Heart left ventricle (tissue), 16 donors: ENCODE results near the gene PPCDC. TPM values are rescaled to one million over a fixed set of nuclear protein-coding genes. Genes with fewer than 3 reads are reported as not detected.
"Not testable (repeated sequence)": the region's sequence is repeated elsewhere in the genome, so short reads cannot be mapped to it uniquely, and the experiment has no call there.

Source experiments
- ATAC-seq, 4 donors: fragments of 200-7000 bp; cut with Tn5 transposase; one replicate each; pipeline ENCODE4 v1.9.1; 2020 to 2022; ENCODE audit warnings: moderate library complexity in 4 of 4, mild to moderate bottlenecking in 3 of 4, moderate number of reproducible peaks in 1 of 4
- DNase-seq, 5 donors: peaks; one replicate each; pipeline ENCODE4 v3.0.0-alpha.2; 2020
- H3K27ac ChIP-seq, 12 donors: fragments of 200-600 bp; sonication (generic) in 4 of 12; one replicate each; pipeline versions ENCODE4 v1.5.0 to v1.8.0; 2016 to 2022; ENCODE audit warnings: mild to moderate bottlenecking in 2 of 12
- H3K27me3 ChIP-seq, 9 donors: fragments of 200-600 bp; sonication (generic) in 2 of 9; one replicate each; pipeline versions ENCODE4 v1.5.1 to v1.8.0; 2016 to 2022; ENCODE audit warnings: mild to moderate bottlenecking in 3 of 9
- H3K36me3 ChIP-seq, 9 donors: fragments of 200-600 bp; sonication (generic) in 2 of 9; one replicate each; pipeline versions ENCODE4 v1.5.0 to v1.8.0; 2018 to 2022; ENCODE audit warnings: mild to moderate bottlenecking in 2 of 9
- H3K4me1 ChIP-seq, 12 donors: fragments of 200-600 bp; sonication (generic) in 4 of 12; one replicate each; pipeline versions ENCODE4 v1.5.0 to v1.8.0; 2016 to 2022; ENCODE audit warnings: mild to moderate bottlenecking in 3 of 12
- H3K4me3 ChIP-seq, 12 donors: fragments of 200-600 bp; sonication (generic) in 4 of 12; one replicate each; pipeline versions ENCODE4 v1.5.0 to v1.8.0; 2017 to 2022; ENCODE audit warnings: mild to moderate bottlenecking in 9 of 12, moderate library complexity in 4 of 12
- H3K9me3 ChIP-seq, 12 donors: fragments of 200-600 bp; sonication (generic) in 4 of 12; one replicate each; pipeline versions ENCODE4 v1.5.0 to v1.8.0; 2016 to 2022; ENCODE audit warnings: mild to moderate bottlenecking in 1 of 12
- CTCF ChIP-seq, 12 donors: fragments of 200-600 bp; sonication (generic) in 4 of 12; IDR thresholded peaks; one replicate each; pipeline versions ENCODE4 v1.5.0 to v1.8.0; 2018 to 2022; ENCODE audit warnings: antibody characterized with exemption in 12 of 12, mild to moderate bottlenecking in 5 of 12
- POLR2A ChIP-seq, 2 donors: fragments of 450-650 bp; IDR thresholded peaks; one replicate each; pipeline ENCODE4 v1.6.1; 2017; ENCODE audit warnings: antibody characterized with exemption in 2 of 2, mild to moderate bottlenecking in 2 of 2, moderate library complexity in 2 of 2
- WGBS, 4 donors: extraction: QIAGEN DNeasy Blood & Tissue Kit in 2 of 4; methylation state at CpG; one replicate each; pipeline versions ENCODE4 v1.1.5 to v1.1.7; 2013 to 2018; 5-methylcytosine and 5-hydroxymethylcytosine counted together
- intact Hi-C, 10 donors: fragments of 100-400 bp; cut with DNase I; formaldehyde crosslinking; loops; one replicate each; pipeline versions ENCODE4 v1.11.1 to v1.14.2; 2022
- polyA plus RNA-seq, 2 donors: library from polyadenylated mRNA; stranded (reverse); fragments of 200-250 nt; gene quantifications; one replicate each; pipeline ENCODE4 v1.2.3, GENCODE V29; 2013
- total RNA-seq, 9 donors: library from RNA; depleted of rRNA in 2 of 9; stranded (reverse); fragments of >200 nt in 2 of 9; fragmentation: NEBNext Ultra II Directional in 3 of 9; extraction: Animal tissue kit (Norgen Biotek cat#: 25700) in 3 of 9; gene quantifications; one replicate each; pipeline versions ENCODE4 v1.1.0 to v1.2.4, GENCODE V29; 2016 to 2023
- donor health status: ischemic (EF 13 %, LVEDD 7.1; RV severe dilation, severe dysfunction).
- donor health status: healthy with polysubstance abuse.
- donor health status: DM: no; HTN: yes; CAD: no.
- donor health status: DM: no; HTN: no; CAD: no.
- donor health status: ischemic (EF 25% LVEDD 6.9; RV normal size, moderate dysfunction).
- donor health status: ischemic (EF 25% LVEDD 5.7; RV mildly dilated, moderate dysfunction).
- donor health status: healthy.
- donor health status: DM: yes; HTN: yes; CAD: no.
- donor health status: ischemic (EF 35%, LVEDD 5.7; RV mildly dilated, moderate dysfunction).
- donor health status: nonischemic (EF 11% LVEDD 7.7; RV severe dilation, severe dysfunction).
- donor health status: DM: yes; HTN: yes; CAD: no.
- donor health status: PGD.
- donor health status: ischemic (EF 29% LVEDD 5.4; RV normal size, mild dysfunction).
- donor health status: nonischemic (EF 23%, LVEDD 6.1; RV moderate dilation, normal function).

PPCDC gene
- total and polyA plus RNA-seq, 11 donors: 3.6 to 13.0 (median 5.7) TPM

- Histone ChIP-seq H3K4me3 (no peak overlapping the region), H3K36me3 (no peaks in the 10 kb centered on the region), H3K4me1 (peaks cover 0 to 32% (median 0%) of the 10 kb centered on the region in 12 donors), H3K27me3 (no peaks in the 10 kb centered on the region), H3K9me3 (peaks cover 0 to 16% (median 4%) of the 10 kb centered on the region in 12 donors), H3K27ac (no peak overlapping the region)
- ATAC-seq (no peak), DNase-seq (no peak)
- TF ChIP-seq POLR2A (IDR thresholded peaks at IDR 0.05) (no peak), CTCF (IDR thresholded peaks at IDR 0.05) (no peak)
- 87 to 91% (median 90%) methylated on average over 2 of the region's 2 CpGs for WGBS, 4 donors
- intact Hi-C loops: no loop called here
Measured at GRCh38 chr15:75076277-75076676, 52.9 kb downstream of the PPCDC start.

- Histone ChIP-seq H3K9me3 (peaks cover 0 to 16% (median 4%) of the 10 kb centered on the region in 12 donors), H3K4me1 (peaks cover 0 to 24% (median 0%) of the 10 kb centered on the region in 12 donors)
- DNase-seq, H3K27me3 ChIP-seq, intact Hi-C loops, H3K4me3 ChIP-seq, H3K36me3 ChIP-seq, ATAC-seq, H3K27ac ChIP-seq: not testable (repeated sequence)
- WGBS, 4 donors: 88 to 98% (median 89%) methylated on average over 3 to 4 of the region's 4 CpGs
Measured at GRCh38 chr15:75077551-75077961, 54.2 kb downstream of the PPCDC start.

- Histone ChIP-seq H3K4me3 (no peak overlapping the region), H3K4me1 (peaks cover 0 to 10% (median 0%) of the 10 kb centered on the region in 12 donors), H3K27ac (no peak overlapping the region), H3K36me3 (no peaks in the 10 kb centered on the region), H3K27me3 (no peaks in the 10 kb centered on the region), H3K9me3 (peaks cover 0 to 24% (median 2%) of the 10 kb centered on the region in 12 donors)
- 91 to 93% (median 92%) methylated on average over 8 of the region's 8 CpGs for WGBS, 4 donors
- DNase-seq: no peak
- intact Hi-C loops: no loop called here
- TF ChIP-seq POLR2A (IDR thresholded peaks at IDR 0.05) (no peak), CTCF (IDR thresholded peaks at IDR 0.05) (no peak)
- no peak for ATAC-seq
Measured at GRCh38 chr15:75081150-75081549, 57.8 kb downstream of the PPCDC start.

- H3K4me3 ChIP-seq: no peak overlapping the region
- peaks cover 0 to 3% (median 0%) of the 10 kb centered on the region in 12 donors for H3K4me1 ChIP-seq
- intact Hi-C loops: no loop called here
- no peaks in the 10 kb centered on the region for H3K27me3 ChIP-seq
- no peak for DNase-seq
- ATAC-seq: no peak
- 49 to 63% (median 54%) methylated on average over 1 of the region's 1 CpG for WGBS, 4 donors
- H3K27ac ChIP-seq: no peak overlapping the region
- H3K36me3 ChIP-seq: no peaks in the 10 kb centered on the region
- TF ChIP-seq CTCF (IDR thresholded peaks at IDR 0.05) (no peak), POLR2A (IDR thresholded peaks at IDR 0.05) (no peak)
- peaks cover 0 to 28% (median 2%) of the 10 kb centered on the region in 12 donors for H3K9me3 ChIP-seq
Measured at GRCh38 chr15:75082689-75083088, 59.3 kb downstream of the PPCDC start.

GRCh38 chr15:75085708-75086107 is 62.3 kb downstream of the PPCDC start:
- H3K36me3 ChIP-seq, DNase-seq, H3K27me3 ChIP-seq, H3K4me3 ChIP-seq, ATAC-seq, H3K27ac ChIP-seq: not testable (repeated sequence)
- peaks cover 0 to 28% (median 2%) of the 10 kb centered on the region in 12 donors for H3K9me3 ChIP-seq
- peaks cover 0 to 11% (median 5%) of the 10 kb centered on the region in 12 donors for H3K4me1 ChIP-seq
- intact Hi-C loops: loop anchor here in 1 of 10 donors (5.0 kb wide), 1 partner anchor 33 kb away; no protein-coding TSS in a partner anchor
- WGBS, 4 donors: 93 to 100% (median 97%) methylated on average over 3 of the region's 3 CpGs
